ENCODE results near the gene FCHSD1. TPM values are rescaled to one million over a fixed set of nuclear protein-coding genes. Genes with fewer than 3 reads are reported as not detected.
A peak's percentile ranks its signal among the peaks of the same experiment; 100 is the strongest.

FCHSD1 gene
- 19.9 and 39.8 TPM in 2 replicates for total RNA-seq (ENCODE audit: low replicate concordance)

- DNase-seq (ENCODE audit: low read depth): peak; percentile 71
- no peak for TF ChIP-seq CTCF (IDR thresholded peaks at IDR 0.05; ENCODE audit: insufficient read depth, low read length)
- peak within 1 kb of the TSS; percentile 83 for H3K4me3 ChIP-seq (ENCODE audit: low read depth, low read length)
These were observed at the start of gene FCHSD1 for GRCh38 chr5:141650851-141651727. TSS of gene FCHSD1 (minus strand) at chr5:141651418. CDS start at chr5:141651368, 50 bp downstream.

GRCh38 chr5:141697586-141697985 is 46.4 kb upstream of the FCHSD1 start:
- H3K4me3 ChIP-seq (ENCODE audit: low read depth, low read length): no peak overlapping the region
- TF ChIP-seq CTCF (IDR thresholded peaks at IDR 0.05; ENCODE audit: insufficient read depth, low read length): no peak
- no peak for DNase-seq (ENCODE audit: low read depth)

GRCh38 chr5:141696431-141696830 is 45.2 kb upstream of the FCHSD1 start:
- no peak for TF ChIP-seq CTCF (IDR thresholded peaks at IDR 0.05; ENCODE audit: insufficient read depth, low read length)

GRCh38 chr5:141695627-141696215 is 44.5 kb upstream of the FCHSD1 start:
- TF ChIP-seq CTCF (IDR thresholded peaks at IDR 0.05; ENCODE audit: insufficient read depth, low read length): no peak
- H3K4me3 ChIP-seq (ENCODE audit: low read depth, low read length): no peak overlapping the region

More at GRCh38 chr5:141696431-141696830, 45.2 kb upstream of the FCHSD1 start:
- no peak overlapping the region for H3K4me3 ChIP-seq (ENCODE audit: low read depth, low read length)
- DNase-seq (ENCODE audit: low read depth): no peak

GRCh38 chr5:141694479-141694878 is 43.3 kb upstream of the FCHSD1 start:
- no peak for TF ChIP-seq CTCF (IDR thresholded peaks at IDR 0.05; ENCODE audit: insufficient read depth, low read length)
- DNase-seq (ENCODE audit: low read depth): no peak
- no peak overlapping the region for H3K4me3 ChIP-seq (ENCODE audit: low read depth, low read length)

More at GRCh38 chr5:141695627-141696215, 44.5 kb upstream of the FCHSD1 start:
- no peak for DNase-seq (ENCODE audit: low read depth)

- peak; percentile 18 for DNase-seq (ENCODE audit: low read depth)
- no peak overlapping the region for H3K4me3 ChIP-seq (ENCODE audit: low read depth, low read length)
- TF ChIP-seq CTCF (IDR thresholded peaks at IDR 0.05; ENCODE audit: insufficient read depth, low read length): no peak
These were observed 41.9 kb upstream of the FCHSD1 start for GRCh38 chr5:141692919-141693725.
